BE2C (cell line): ENCODE results near the gene RNF103.

Source experiments
- DNase-seq: peaks from one replicate; pipeline ENCODE4 v3.0.0-alpha.2; 2020
- H3K27me3 ChIP-seq: fragments of 250-450 bp; sonication (Bioruptor Pico); 2 replicates; pipeline ENCODE4 v1.5.1; 2020; ENCODE audit warnings: mild to moderate bottlenecking
- H3K36me3 ChIP-seq: fragments of 250-450 bp; sonication (Bioruptor Pico); 2 replicates; pipeline ENCODE4 v1.5.1; 2020; ENCODE audit warnings: mild to moderate bottlenecking
- H3K4me1 ChIP-seq: fragments of 250-450 bp; sonication (Bioruptor Pico); 2 replicates; pipeline ENCODE4 v1.5.1; 2020
- H3K4me3 ChIP-seq: 2 replicates; pipeline ENCODE4 v1.5.1; 2011; ENCODE audit warnings: low read depth, low read length
- H3K9me3 ChIP-seq: fragments of 250-450 bp; sonication (Bioruptor Pico); 2 replicates; pipeline ENCODE4 v1.5.1; 2020
- CTCF ChIP-seq: IDR thresholded peaks from 2 replicates; pipeline ENCODE4 v1.5.1; 2012; ENCODE audit warnings: mild to moderate bottlenecking, low read depth, low read length

RNF103 gene

GRCh38 chr2:86610871-86611270 lies 12.8 kb downstream of the RNF103 start:
- no peaks in the 10 kb centered on the region for H3K4me1 ChIP-seq
- no peak for DNase-seq

GRCh38 chr2:86608832-86609410 lies 14.7 kb downstream of the RNF103 start:
- Histone ChIP-seq H3K9me3 (no peaks in the 10 kb centered on the region), H3K4me3 (no peak overlapping the region), H3K27me3 (no peaks in the 10 kb centered on the region), H3K36me3 (no peaks in the 10 kb centered on the region), H3K4me1 (no peaks in the 10 kb centered on the region)
- DNase-seq = no peak
- no peak for TF ChIP-seq CTCF

More at GRCh38 chr2:86610871-86611270, 12.8 kb downstream of the RNF103 start:
- TF ChIP-seq CTCF = no peak
- Histone ChIP-seq H3K27me3 (no peaks in the 10 kb centered on the region), H3K4me3 (no peak overlapping the region), H3K36me3 (no peaks in the 10 kb centered on the region), H3K9me3 (no peaks in the 10 kb centered on the region)

- Histone ChIP-seq H3K4me1 (no peaks in the 10 kb centered on the region), H3K9me3 (no peaks in the 10 kb centered on the region), H3K36me3 (no peaks in the 10 kb centered on the region), H3K4me3 (no peak overlapping the region), H3K27me3 (no peaks in the 10 kb centered on the region)
- DNase-seq = no peak
- TF ChIP-seq CTCF = no peak
Observed at GRCh38 chr2:86603905-86604304, 19.8 kb downstream of the RNF103 start.

- no peak for DNase-seq
- no peaks in the 10 kb centered on the region for H3K9me3 ChIP-seq
- no peaks in the 10 kb centered on the region for H3K4me1 ChIP-seq
- H3K36me3 ChIP-seq = no peaks in the 10 kb centered on the region
- no peak for TF ChIP-seq CTCF
- H3K27me3 ChIP-seq = no peaks in the 10 kb centered on the region
- no peak overlapping the region for H3K4me3 ChIP-seq
Observed at GRCh38 chr2:86598966-86599365, 24.7 kb downstream of the RNF103 start.

- Histone ChIP-seq H3K4me1 (no peaks in the 10 kb centered on the region), H3K4me3 (no peak overlapping the region), H3K27me3 (no peaks in the 10 kb centered on the region), H3K9me3 (no peaks in the 10 kb centered on the region), H3K36me3 (no peaks in the 10 kb centered on the region)
- DNase-seq = no peak
- TF ChIP-seq CTCF = no peak
Observed at GRCh38 chr2:86596118-86596517, 27.5 kb downstream of the RNF103 start.

- Histone ChIP-seq H3K4me3 (no peak overlapping the region), H3K4me1 (no peaks in the 10 kb centered on the region), H3K9me3 (no peaks in the 10 kb centered on the region), H3K36me3 (no peaks in the 10 kb centered on the region), H3K27me3 (no peaks in the 10 kb centered on the region)
- DNase-seq = no peak
- TF ChIP-seq CTCF = no peak
Observed at GRCh38 chr2:86593266-86593665, 30.4 kb downstream of the RNF103 start.
